ENCODE results near the gene FERMT1.

The FERMT1 gene, protein sequence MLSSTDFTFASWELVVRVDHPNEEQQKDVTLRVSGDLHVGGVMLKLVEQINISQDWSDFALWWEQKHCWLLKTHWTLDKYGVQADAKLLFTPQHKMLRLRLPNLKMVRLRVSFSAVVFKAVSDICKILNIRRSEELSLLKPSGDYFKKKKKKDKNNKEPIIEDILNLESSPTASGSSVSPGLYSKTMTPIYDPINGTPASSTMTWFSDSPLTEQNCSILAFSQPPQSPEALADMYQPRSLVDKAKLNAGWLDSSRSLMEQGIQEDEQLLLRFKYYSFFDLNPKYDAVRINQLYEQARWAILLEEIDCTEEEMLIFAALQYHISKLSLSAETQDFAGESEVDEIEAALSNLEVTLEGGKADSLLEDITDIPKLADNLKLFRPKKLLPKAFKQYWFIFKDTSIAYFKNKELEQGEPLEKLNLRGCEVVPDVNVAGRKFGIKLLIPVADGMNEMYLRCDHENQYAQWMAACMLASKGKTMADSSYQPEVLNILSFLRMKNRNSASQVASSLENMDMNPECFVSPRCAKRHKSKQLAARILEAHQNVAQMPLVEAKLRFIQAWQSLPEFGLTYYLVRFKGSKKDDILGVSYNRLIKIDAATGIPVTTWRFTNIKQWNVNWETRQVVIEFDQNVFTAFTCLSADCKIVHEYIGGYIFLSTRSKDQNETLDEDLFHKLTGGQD

DNA sequence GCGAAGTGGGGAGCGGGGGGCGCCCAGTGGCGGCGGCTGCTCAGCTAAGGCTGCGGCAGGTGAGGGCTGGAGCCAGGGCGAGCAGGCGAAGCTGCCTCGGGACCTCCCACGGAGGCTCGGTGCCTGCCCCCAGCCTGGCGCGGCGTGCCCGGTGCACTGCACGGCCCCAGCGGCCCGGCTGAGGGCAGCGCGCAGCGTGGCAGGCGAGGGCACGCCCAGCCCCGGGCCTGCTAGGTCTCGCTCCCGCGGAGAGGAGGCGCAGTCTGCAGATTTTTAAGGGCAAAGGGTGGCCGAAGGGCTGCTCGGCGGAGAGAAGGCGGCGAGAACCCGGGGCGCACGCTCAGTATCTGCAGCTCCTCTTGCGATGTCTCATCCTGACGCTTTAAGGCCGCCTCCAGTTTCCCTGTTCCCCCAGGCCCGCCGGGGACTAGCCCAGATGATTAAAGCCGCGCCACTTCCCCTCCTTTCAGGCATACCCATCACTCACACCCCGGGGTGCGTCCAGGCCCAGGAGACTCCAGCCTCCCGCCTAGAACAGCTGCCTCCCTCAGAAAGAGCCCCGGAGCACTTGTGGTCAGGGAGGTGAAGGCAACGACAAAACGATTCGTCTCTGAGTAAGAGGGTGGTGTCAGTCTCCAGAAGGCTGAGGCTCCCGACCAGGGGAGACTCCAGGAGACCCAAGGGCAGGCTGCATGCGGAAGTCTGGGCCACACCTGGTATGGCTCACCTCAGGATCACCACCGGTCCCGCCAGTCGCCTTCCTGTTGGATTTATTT lies at the start of gene FERMT1:
Gene FERMT1, minus strand, starts transcription at position 158 of the 776 bp plus-strand sequence. CDS start 3,476 bp downstream, outside the sequence.
- peak; percentile 74 for DNase-seq

DNA sequence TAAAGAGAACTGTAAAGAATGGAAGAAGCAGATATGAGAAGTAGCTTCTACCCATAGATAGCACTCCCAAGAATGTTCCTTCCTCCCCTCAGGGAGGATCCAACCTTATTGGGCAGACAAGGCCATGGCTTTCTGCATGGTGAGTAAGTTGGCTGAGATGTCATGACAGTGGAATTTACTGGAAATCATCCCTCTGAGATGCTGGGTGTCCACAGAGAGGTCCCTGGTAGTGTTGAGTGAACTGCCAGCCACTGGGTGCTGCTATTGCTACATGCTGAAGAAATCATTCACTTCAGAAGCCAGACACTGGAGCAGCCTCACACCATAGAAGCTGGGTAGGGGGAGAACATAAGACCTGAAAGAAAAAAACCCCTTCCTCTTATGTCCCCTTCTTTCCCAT lies 46.4 kb upstream of the FERMT1 start:
- no peak for DNase-seq

DNA sequence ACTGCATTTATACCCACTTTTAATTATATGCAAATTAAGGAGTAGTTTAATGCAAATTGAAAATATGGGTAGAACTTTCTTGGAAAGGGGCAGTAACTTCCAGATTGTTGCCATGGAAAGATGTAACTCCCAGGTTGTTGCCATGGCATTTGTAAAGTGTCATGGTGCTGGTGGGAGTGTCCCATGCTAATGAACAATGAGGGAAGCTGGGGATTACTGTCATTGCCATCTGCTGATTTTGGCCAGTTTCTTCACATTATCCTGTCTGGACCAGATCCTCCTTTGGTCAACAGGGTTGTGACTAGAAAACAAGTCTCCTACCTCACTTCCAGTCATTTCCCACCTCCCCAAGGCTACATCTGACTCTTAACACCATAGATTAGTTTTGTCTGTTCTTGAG lies 45.4 kb upstream of the FERMT1 start:
- DNase-seq: no peak

DNA sequence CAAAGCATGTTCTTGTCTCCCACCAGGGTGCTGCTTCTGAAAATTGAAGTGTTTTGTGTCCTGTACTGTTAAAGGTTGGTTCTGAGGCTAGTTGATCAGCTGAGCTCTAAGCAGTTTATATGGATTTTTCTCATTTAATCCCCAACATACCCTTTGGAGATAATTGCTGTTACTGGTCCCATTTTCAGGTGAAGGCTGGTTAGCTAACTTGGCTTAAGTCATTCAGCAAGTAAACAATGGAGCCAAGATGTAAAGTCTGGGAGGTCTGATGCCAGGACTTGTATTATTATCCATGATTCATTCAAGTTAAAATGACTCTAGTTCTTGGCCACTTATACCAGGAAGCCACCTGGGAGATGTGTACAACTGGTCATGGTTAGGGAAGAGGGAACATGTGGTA lies 42.5 kb upstream of the FERMT1 start:
- DNase-seq: no peak

DNA sequence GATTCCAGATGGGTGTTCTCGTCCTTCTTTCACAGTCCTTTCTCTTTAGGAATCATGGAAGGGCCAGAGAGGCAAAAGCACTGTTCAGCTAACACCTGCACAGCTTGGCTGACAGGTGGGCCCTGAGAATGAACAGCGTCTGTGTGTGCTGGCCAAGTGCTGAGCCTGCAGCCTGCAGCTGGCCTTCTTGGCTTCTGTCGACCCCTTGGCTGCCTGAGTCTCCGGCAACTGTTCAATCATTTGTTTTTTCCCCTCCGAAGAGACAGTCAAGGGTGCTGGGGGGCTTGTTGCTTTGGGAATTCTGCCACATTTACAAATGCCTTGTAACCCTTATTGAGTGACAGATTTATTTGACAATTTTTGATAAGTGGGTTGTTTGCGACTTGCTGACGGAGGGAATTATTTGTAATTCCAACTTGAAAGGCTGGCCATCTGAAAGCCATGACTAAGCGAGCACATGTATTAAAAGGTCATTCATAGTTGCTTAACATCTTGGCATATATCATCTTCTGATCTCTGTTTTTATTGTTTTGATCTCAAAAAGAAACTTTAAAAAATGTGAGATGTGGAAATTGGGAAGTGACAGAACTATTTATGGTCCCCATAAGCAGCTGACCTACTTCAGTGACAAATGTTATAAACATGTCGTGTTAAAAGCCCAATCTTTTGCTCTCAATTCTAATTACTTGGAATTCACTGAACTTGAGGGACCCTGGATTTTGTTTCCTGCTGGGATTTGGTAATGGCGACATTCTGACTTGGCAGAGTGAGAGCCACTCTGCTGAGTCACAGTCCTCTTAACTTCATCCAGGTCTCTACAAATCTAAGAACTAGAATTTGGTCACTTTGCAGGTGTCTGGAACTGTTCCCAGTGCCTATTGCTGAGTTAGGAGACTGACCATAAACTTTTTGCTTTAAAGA lies 41.9 kb upstream of the FERMT1 start:
- DNase-seq: peak; percentile 76

DNA sequence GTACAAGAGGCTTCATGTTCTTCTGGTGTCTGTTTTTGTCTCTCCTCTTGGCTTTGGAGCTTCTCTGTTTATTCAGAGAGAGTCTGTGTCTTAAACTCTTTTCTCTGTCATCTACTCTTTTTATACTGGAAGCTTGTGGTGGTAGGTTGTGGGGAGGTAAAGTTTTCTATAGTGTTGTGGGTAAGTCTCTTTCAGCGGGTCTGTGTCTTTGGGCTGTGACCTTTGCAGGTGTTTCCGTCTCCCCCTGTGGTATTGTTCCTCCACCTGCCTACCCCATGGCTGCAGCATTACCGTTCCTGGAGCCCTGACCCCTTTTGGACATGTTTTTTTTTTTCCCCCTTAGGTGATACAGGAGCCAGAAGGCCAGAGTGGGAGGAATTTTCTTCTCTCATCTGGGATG lies 37.9 kb upstream of the FERMT1 start:
- DNase-seq: no peak

DNA sequence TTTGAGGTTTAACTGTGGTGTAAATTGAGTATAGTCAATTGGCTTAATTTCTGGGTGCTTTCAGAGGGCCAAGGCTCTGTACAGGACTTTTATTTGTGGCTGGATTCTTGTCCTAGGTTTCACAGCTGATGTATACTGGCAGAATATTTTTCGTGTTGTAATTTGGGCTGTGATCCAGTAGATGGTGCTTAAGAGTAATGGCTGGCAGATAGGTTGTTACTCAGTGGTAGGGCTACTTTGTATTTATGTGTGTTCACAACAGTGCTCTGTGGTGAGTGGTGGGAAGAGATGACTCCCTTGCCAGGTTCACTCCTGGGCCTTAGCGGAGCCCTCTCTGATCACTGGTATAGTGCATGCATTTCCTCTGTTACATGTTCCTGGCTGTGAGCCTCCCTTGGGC lies 34.5 kb upstream of the FERMT1 start:
- no peak for DNase-seq

DNA sequence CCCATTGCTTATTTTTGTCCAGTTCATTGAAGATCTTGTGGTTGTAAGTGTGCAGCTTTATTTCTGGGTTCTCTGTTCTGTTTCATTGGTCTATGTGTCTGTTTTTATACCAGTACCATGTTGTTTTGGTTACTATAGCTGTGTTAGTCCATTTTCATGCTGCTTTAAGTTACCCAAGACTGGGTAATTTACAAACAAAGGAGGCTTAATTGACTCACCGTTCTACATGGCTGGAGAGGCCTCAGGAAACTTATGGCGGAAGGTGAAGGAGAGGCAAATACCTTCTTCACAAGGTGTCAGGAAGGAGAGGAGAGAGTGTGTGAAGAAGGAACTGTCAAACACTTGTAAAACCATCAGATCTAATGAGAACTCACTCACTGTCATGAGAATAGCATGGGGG lies 29.9 kb upstream of the FERMT1 start:
- DNase-seq: no peak

DNA sequence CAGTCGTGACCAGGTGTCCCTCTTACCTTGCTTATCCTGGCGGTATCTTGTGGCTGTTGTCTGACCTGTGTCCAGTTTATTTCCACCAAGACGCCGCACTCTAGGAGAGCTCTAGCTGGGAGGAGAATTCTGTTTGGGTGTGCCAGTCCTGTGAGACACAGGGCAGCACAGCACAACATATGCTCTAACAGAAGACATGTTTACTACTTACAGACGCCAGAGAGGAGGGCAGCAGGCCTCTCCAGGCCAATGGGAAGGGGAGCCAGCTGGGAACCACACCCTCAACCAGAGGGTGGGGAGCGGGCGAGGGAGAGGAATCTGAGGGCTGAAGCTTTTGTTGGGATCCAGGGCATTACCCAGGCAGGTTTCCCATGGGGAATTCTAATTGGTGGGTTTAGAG lies 25.2 kb upstream of the FERMT1 start:
- no peak for DNase-seq

DNA sequence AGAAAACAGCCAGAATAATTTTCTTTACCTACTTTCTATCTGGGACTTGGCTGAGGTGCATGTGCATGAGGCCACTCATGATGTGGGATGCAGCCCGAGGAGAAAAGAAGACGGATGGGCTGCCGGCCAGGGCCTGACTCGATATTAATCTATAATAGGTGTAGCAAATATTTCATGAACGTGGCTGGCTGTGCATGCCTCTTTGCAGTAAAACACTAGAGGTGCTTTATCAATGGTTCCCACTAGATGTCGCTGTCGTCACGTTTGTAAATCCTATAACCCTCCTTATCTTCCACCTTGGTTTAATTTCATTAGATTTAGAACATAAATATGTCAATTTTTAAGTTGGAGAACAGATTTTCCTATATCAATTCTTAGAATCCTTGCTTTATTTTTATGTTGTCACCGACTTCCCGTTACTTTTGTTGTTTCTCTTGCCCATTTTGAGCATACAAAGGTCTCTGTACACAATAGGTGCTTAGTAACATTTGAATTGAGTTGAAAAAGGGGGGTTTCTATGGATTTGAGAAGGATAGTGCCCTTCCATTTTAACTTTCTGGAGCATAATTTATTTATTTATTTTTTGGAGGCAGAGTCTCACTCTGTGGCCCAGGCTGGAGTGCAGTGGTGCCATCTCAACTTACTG lies 19.6 kb upstream of the FERMT1 start:
- peak; percentile 75 for DNase-seq

DNA sequence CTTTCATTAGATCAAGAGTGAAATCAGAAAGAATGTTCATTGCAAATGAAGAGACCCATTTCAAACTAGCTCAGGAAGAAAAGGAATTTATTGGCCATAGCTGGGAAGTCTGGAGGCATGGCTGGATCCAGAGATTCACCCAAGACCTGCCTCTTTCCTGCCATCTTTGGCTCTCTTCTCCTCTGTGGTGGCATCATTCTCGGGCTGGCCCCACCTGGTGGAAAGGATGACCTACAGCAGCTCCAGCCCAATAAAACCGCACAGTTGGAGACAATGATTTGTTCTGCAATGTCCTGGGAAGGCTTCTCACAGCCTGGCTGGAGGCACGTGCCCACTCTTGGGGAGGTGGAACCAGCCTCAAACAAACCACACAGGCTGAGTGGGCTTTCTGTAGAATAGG lies 18.1 kb upstream of the FERMT1 start:
- no peak for DNase-seq

DNA sequence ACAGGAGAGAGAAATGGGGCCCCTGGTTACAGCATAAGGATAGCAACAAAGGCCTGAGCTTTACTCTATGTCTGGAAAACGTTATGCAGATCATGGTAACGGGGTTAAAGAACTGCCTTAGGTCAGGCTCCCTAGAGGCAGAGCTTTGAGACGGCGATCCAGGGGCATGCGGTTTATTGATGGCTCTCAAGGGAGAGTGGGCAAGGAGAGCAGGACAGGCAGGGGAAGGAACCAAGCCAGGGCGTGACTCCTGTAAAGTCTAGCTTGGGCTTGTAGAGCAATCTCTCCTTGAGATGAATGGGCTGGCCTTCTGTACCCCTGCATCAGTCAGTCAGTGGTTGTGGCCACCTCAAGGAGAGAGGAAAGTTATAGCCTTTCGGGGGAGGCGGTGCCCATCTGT lies 12.5 kb upstream of the FERMT1 start:
- DNase-seq: no peak

DNA sequence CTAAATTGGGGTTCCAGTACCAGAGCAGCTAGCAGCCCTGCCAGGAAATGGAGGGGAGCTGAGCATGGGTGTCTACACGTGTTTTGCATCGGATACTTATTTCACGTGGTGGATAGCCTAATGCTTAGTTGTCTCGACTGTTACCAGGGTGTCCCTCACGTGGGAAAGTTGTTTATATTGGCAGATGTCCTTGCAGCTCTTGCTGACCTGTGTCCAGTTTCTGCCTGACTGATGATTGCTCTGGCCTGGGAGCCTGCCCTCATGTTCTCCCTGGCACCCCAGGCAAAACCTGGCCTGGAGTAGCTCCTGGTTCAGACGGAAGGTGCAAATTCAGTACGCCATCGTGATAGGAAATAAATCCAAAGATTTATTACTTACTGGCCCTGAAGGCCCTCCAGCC lies 11.8 kb upstream of the FERMT1 start:
- no peak for DNase-seq

DNA sequence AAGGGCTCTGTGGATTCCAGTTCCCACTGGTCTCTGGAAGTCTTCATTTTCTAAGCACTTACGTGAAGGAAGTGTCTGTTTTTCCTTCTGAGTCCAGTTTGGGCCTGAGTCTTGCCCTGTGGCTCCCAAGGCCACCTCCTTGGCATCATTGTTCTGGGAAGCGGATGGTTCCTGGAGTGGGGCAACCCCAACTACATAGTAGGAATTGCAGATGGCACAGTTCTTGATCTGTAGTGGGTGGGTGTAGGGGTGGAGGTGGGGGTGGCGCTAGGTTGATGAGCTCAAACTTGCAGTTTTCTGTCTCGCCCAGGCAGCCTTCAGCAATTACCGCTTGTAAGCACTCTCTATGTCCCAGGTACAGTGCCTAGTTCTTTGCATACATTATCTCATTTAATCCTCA lies 7.2 kb upstream of the FERMT1 start:
- no peak for DNase-seq

DNA sequence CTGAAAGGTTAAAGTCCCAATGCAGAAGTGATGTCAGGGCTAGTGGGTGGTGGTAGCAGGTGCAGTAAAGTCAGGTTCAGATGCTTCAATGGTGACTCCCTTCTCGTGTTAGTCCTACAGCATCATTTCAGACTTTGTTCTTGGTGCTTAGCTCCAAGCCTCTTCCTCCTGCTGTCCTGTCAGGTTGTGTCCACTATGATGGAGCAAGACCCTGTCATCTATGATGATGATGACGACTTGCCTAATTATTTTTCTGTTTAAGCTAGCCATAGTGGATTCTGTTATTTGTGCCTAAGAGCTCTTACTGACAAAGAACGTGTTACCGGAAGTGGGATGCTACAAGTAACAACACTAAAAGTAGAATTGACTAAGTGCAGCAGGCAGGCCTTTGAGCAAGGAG lies 5.0 kb upstream of the FERMT1 start:
- DNase-seq: no peak

DNA sequence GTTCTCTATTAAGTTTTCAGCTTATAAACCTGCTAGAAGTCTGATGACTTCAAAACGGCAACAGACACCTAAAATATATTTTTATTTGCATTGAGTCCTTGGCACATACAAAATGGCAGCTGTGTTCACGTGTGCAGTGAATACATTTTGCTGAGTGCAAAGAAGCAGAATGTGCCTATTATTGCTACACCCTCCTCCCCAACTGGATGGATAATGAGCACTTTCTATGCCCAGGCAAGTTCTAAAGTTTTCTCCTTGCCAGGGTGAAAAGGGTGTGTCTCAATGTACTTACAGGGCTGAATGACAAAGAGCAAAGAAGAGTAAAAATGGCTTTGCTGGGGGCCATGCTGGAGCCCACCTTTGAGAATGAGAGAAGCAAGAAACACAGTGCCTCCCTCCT lies 4.0 kb upstream of the FERMT1 start:
- no peak for DNase-seq

DNA sequence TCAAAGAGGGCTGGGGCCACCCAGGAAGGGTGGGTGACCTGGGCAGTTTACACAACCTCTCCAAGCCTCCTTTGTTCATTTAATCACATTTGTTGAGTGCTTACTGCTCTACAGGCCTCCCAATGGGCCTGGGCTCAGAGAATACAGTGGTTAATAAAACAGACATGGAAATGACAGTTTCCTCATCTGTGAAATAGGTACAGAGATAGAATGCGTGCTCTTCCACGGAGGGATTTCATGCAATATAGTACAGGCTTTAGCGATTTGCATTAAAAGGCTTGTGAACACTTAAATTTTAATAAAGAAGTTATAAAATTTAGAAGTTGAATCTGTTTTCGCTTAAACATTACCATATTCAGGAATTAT lies 802 bp upstream of the FERMT1 start:
- DNase-seq: no peak

DNA sequence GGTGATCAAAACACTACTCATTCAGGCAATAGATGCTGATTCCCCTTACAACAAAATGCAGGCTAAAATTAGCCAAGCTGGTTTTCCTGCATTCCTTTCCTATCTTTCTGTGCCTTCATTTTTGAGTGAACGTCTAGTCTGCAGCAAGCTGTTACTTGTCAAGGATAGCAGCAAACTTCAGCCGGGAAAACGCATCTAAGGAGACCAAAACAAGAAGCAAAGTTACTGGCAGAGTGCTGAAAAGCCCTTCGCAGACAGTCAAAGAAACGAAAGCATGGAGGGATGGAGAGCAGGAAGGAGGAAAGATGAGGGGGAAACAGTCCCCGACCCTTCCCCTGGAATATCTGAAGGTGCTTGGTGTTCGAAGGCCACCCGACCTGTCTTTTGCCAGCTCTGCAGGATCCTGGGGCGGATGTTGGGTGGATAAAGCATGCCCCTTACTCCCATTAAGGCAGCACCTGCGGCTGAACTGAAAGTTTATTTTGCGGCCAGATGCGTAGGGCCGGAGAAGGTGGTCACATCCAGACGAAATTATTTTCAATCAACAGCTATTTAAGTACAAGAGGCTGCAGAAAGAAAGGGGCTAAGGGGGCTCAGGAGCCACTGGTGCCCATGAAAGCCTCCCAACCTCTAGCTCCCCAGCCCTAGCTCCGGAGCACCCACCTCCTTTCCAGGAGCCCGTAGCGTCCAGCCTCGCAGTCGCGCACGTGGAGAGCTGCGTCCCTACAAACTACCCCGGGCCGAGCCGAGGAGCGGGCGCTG lies 538 bp downstream of the FERMT1 start:
- DNase-seq: no peak

DNA sequence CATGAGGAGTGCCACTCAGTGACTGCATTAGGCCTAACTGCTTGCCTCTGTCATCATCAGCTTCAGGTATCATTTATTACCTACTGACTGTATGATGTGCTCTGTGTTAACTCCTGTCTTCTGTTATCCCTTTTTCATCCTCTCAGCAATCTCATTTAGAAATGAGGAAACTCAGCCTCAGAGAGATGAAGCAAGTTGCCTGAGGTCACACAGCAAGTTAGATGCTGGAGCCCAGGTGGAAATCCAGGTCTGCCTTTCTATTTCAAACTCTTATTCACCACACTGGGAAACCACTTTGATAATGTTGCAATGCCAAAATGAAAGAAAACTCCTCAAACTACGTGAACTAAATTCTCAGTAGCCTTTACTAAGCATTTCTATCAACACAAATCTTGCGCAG lies 1.3 kb downstream of the FERMT1 start:
- no peak for DNase-seq

DNA sequence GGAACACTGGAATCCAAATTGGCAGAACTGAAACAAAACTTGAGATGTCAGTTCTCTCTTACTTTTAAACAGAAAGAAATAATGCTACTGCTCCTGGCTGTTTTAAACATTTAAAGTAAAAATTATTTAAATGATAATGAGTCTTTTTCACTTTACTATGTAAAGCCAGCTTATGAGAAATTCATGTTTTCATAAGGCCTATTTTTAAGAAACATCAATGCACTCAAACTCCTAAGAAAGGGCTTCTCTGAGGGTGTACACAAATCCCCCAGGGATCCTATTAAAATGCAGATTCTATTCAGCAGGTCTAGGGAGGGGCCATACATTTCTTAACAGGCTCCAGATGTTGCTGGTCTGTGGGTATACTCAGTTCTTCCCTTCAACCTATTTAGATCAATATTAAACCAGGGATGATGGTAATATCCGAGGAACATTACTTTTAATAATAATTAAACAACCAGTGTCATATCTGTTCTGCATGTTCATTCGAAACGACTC lies 2.3 kb downstream of the FERMT1 start:
- no peak for DNase-seq

DNA sequence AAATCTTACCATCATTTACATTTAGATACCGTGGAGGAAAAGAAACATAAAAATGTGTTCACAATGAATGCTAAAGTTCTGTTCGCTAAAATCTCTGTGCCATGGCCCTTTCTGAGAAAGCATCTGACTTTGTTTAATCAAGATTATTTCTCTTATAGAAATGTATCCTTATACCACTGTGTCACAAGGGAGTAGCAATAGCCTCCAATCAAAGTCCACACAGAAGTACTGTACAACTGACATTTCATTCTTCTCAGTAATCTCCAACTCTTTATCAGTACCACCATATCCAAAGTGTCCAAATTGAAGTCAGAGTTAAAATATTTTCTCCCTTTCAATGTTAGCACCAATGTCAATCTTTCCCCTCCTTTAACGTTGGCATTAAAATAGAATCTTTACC lies 6.1 kb downstream of the FERMT1 start:
- no peak for DNase-seq

Data from NCI-H1092 treated with DMSO at 0.1 percent for 48 hours (cell line).